ENCODE measurements around the gene ALDH4A1.

ALDH4A1 gene

GRCh38 chr1:18880585-18880984, 21.8 kb downstream of the ALDH4A1 start:
- peaks cover 21% of the 10 kb centered on the region for H3K36me3 ChIP-seq (ENCODE audit: control insufficient read depth, insufficient read depth, low read length)
- no peaks in the 10 kb centered on the region for H3K27me3 ChIP-seq (ENCODE audit: control insufficient read depth, insufficient read depth, low read length)
- no peaks in the 10 kb centered on the region for H3K9me3 ChIP-seq (ENCODE audit: control insufficient read depth, insufficient read depth, low read length)
- no peak overlapping the region for H3K27ac ChIP-seq (ENCODE audit: low read depth, low read length)
- H3K4me1 ChIP-seq (ENCODE audit: control insufficient read depth, insufficient read depth, low read length): peaks cover 6% of the 10 kb centered on the region; the same call in 1 of the 2 replicates
- H3K4me3 ChIP-seq (ENCODE audit: low read depth, low read length): no peak overlapping the region
- no peak overlapping the region for H3K9ac ChIP-seq (ENCODE audit: low read depth, low read length)

GRCh38 chr1:18879791-18880309, 22.5 kb downstream of the ALDH4A1 start:
- Histone ChIP-seq H3K27ac (ENCODE audit: low read depth, low read length) (no peak overlapping the region), H3K9ac (ENCODE audit: low read depth, low read length) (no peak overlapping the region), H3K4me1 (ENCODE audit: control insufficient read depth, insufficient read depth, low read length) (peaks cover 6% of the 10 kb centered on the region; the same call in 1 of the 2 replicates), H3K27me3 (ENCODE audit: control insufficient read depth, insufficient read depth, low read length) (no peaks in the 10 kb centered on the region), H3K36me3 (ENCODE audit: control insufficient read depth, insufficient read depth, low read length) (peaks cover 21% of the 10 kb centered on the region), H3K4me3 (ENCODE audit: low read depth, low read length) (no peak overlapping the region), H3K9me3 (ENCODE audit: control insufficient read depth, insufficient read depth, low read length) (no peaks in the 10 kb centered on the region)

GRCh38 chr1:18879215-18879790, 23.1 kb downstream of the ALDH4A1 start:
- Histone ChIP-seq H3K4me3 (ENCODE audit: low read depth, low read length) (no peak overlapping the region), H3K9me3 (ENCODE audit: control insufficient read depth, insufficient read depth, low read length) (no peaks in the 10 kb centered on the region), H3K4me1 (ENCODE audit: control insufficient read depth, insufficient read depth, low read length) (peaks cover 6% of the 10 kb centered on the region; the same call in 1 of the 2 replicates), H3K27ac (ENCODE audit: low read depth, low read length) (no peak overlapping the region), H3K27me3 (ENCODE audit: control insufficient read depth, insufficient read depth, low read length) (no peaks in the 10 kb centered on the region), H3K36me3 (ENCODE audit: control insufficient read depth, insufficient read depth, low read length) (peaks cover 21% of the 10 kb centered on the region), H3K9ac (ENCODE audit: low read depth, low read length) (no peak overlapping the region)

- H3K36me3 ChIP-seq (ENCODE audit: control insufficient read depth, insufficient read depth, low read length): peaks cover 25% of the 10 kb centered on the region
- H3K27me3 ChIP-seq (ENCODE audit: control insufficient read depth, insufficient read depth, low read length): no peaks in the 10 kb centered on the region
- peaks cover 6% of the 10 kb centered on the region; the same call in 1 of the 2 replicates for H3K4me1 ChIP-seq (ENCODE audit: control insufficient read depth, insufficient read depth, low read length)
- H3K4me3 ChIP-seq (ENCODE audit: low read depth, low read length): no peak overlapping the region
- H3K9ac ChIP-seq (ENCODE audit: low read depth, low read length): no peak overlapping the region
- no peak overlapping the region for H3K27ac ChIP-seq (ENCODE audit: low read depth, low read length)
- H3K9me3 ChIP-seq (ENCODE audit: control insufficient read depth, insufficient read depth, low read length): no peaks in the 10 kb centered on the region
Measured at GRCh38 chr1:18878538-18879214, 23.7 kb downstream of the ALDH4A1 start.

GRCh38 chr1:18877282-18877681, 25.1 kb downstream of the ALDH4A1 start:
- H3K36me3 ChIP-seq (ENCODE audit: control insufficient read depth, insufficient read depth, low read length): peaks cover 23% of the 10 kb centered on the region
- H3K9ac ChIP-seq (ENCODE audit: low read depth, low read length): no peak overlapping the region
- H3K27ac ChIP-seq (ENCODE audit: low read depth, low read length): no peak overlapping the region
- peaks cover 6% of the 10 kb centered on the region; the same call in 1 of the 2 replicates for H3K4me1 ChIP-seq (ENCODE audit: control insufficient read depth, insufficient read depth, low read length)
- no peaks in the 10 kb centered on the region for H3K9me3 ChIP-seq (ENCODE audit: control insufficient read depth, insufficient read depth, low read length)
- no peak overlapping the region for H3K4me3 ChIP-seq (ENCODE audit: low read depth, low read length)
- H3K27me3 ChIP-seq (ENCODE audit: control insufficient read depth, insufficient read depth, low read length): no peaks in the 10 kb centered on the region

- no peak overlapping the region for H3K9ac ChIP-seq (ENCODE audit: low read depth, low read length)
- H3K9me3 ChIP-seq (ENCODE audit: control insufficient read depth, insufficient read depth, low read length): no peaks in the 10 kb centered on the region
- peaks cover 29% of the 10 kb centered on the region for H3K36me3 ChIP-seq (ENCODE audit: control insufficient read depth, insufficient read depth, low read length)
- H3K4me3 ChIP-seq (ENCODE audit: low read depth, low read length): no peak overlapping the region
- H3K27ac ChIP-seq (ENCODE audit: low read depth, low read length): no peak overlapping the region
- H3K27me3 ChIP-seq (ENCODE audit: control insufficient read depth, insufficient read depth, low read length): no peaks in the 10 kb centered on the region
- H3K4me1 ChIP-seq (ENCODE audit: control insufficient read depth, insufficient read depth, low read length): peaks cover 6% of the 10 kb centered on the region; the same call in 1 of the 2 replicates
Measured at GRCh38 chr1:18876210-18876609, 26.1 kb downstream of the ALDH4A1 start.

- Histone ChIP-seq H3K4me1 (ENCODE audit: control insufficient read depth, insufficient read depth, low read length) (peaks cover 6% of the 10 kb centered on the region; the same call in 1 of the 2 replicates), H3K4me3 (ENCODE audit: low read depth, low read length) (no peak overlapping the region), H3K9me3 (ENCODE audit: control insufficient read depth, insufficient read depth, low read length) (no peaks in the 10 kb centered on the region), H3K27ac (ENCODE audit: low read depth, low read length) (no peak overlapping the region), H3K9ac (ENCODE audit: low read depth, low read length) (no peak overlapping the region), H3K27me3 (ENCODE audit: control insufficient read depth, insufficient read depth, low read length) (no peaks in the 10 kb centered on the region), H3K36me3 (ENCODE audit: control insufficient read depth, insufficient read depth, low read length) (peaks cover 29% of the 10 kb centered on the region)
Measured at GRCh38 chr1:18875796-18876128, 26.6 kb downstream of the ALDH4A1 start.

- H3K9me3 ChIP-seq (ENCODE audit: control insufficient read depth, insufficient read depth, low read length): no peaks in the 10 kb centered on the region
- no peaks in the 10 kb centered on the region for H3K27me3 ChIP-seq (ENCODE audit: control insufficient read depth, insufficient read depth, low read length)
- H3K9ac ChIP-seq (ENCODE audit: low read depth, low read length): no peak overlapping the region
- H3K4me3 ChIP-seq (ENCODE audit: low read depth, low read length): no peak overlapping the region
- peaks cover 6% of the 10 kb centered on the region; the same call in 1 of the 2 replicates for H3K4me1 ChIP-seq (ENCODE audit: control insufficient read depth, insufficient read depth, low read length)
- no peak overlapping the region for H3K27ac ChIP-seq (ENCODE audit: low read depth, low read length)
- peaks cover 29% of the 10 kb centered on the region for H3K36me3 ChIP-seq (ENCODE audit: control insufficient read depth, insufficient read depth, low read length)
Measured at GRCh38 chr1:18875107-18875795, 27.1 kb downstream of the ALDH4A1 start.

GRCh38 chr1:18874600-18874999, 27.8 kb downstream of the ALDH4A1 start:
- H3K9me3 ChIP-seq (ENCODE audit: control insufficient read depth, insufficient read depth, low read length): no peaks in the 10 kb centered on the region
- no peaks in the 10 kb centered on the region for H3K27me3 ChIP-seq (ENCODE audit: control insufficient read depth, insufficient read depth, low read length)
- peaks cover 3% of the 10 kb centered on the region; the same call in 1 of the 2 replicates for H3K4me1 ChIP-seq (ENCODE audit: control insufficient read depth, insufficient read depth, low read length)
- H3K36me3 ChIP-seq (ENCODE audit: control insufficient read depth, insufficient read depth, low read length): peaks cover 29% of the 10 kb centered on the region
- H3K4me3 ChIP-seq (ENCODE audit: low read depth, low read length): no peak overlapping the region
- H3K9ac ChIP-seq (ENCODE audit: low read depth, low read length): no peak overlapping the region
- H3K27ac ChIP-seq (ENCODE audit: low read depth, low read length): no peak overlapping the region

- H3K27me3 ChIP-seq (ENCODE audit: control insufficient read depth, insufficient read depth, low read length): no peaks in the 10 kb centered on the region
- H3K36me3 ChIP-seq (ENCODE audit: control insufficient read depth, insufficient read depth, low read length): peaks cover 29% of the 10 kb centered on the region
- no peaks in the 10 kb centered on the region for H3K4me1 ChIP-seq (ENCODE audit: control insufficient read depth, insufficient read depth, low read length)
- H3K9me3 ChIP-seq (ENCODE audit: control insufficient read depth, insufficient read depth, low read length): no peaks in the 10 kb centered on the region
- no peak overlapping the region for H3K27ac ChIP-seq (ENCODE audit: low read depth, low read length)
- no peak overlapping the region for H3K4me3 ChIP-seq (ENCODE audit: low read depth, low read length)
- no peak overlapping the region for H3K9ac ChIP-seq (ENCODE audit: low read depth, low read length)
Measured at GRCh38 chr1:18874036-18874435, 28.3 kb downstream of the ALDH4A1 start.
